ENCODE results near the gene MEGF6.

MEGF6 gene

DNA sequence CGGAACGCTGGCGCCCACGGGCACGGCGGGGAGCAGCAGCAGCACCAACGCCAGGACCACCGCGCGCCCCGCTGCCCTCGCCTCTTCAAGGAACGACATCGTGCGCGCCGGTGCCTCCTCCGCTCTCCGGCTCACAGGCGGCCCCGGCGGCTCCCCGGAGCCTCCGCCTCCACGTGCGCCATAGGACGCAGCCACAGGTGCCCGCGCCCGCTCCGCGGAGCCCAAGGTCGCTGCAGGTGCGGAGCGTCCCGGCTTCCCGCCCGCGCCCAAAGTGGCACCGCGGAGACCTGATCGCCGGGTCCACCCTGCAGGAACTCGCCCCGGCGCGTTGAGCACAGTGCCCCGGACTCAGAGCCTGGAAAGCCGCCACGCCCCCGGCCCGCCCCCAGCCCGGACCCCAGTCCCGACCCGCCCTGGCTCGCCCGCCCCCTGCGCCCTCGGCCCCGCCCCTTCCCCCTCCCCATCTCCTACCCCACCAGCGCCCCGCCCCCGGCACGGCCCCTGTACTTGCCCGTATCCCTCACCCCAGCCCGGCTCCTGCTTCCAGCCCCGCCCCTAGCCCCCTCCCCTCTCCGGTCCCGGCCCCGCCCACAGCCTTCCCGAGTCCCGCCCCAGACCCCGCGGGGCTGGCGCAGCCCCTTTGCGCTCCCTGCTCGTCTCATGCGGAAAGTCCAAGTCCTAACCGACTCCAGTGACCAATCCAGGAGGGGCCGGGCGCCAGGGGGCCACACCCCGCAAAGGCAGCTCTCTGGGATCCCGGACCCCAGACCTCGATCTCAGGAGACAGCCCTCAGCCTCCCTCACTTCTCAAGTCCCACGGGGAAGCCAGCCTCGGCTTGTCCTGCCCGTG lies at the start of gene MEGF6:
TSS of gene MEGF6 (minus strand) at position 339 of the 850 bp plus-strand sequence. CDS start at position 99, 240 bp downstream.
- no peak within 1 kb of the TSS for H3K27ac ChIP-seq (ENCODE audit: poor library complexity, severe bottlenecking)
- no peak for DNase-seq (ENCODE audit: low spot score)
- no peaks in the 10 kb centered on the region for H3K36me3 ChIP-seq (ENCODE audit: low read depth)
- H3K4me1 ChIP-seq (ENCODE audit: insufficient read depth, poor library complexity, severe bottlenecking) = peaks cover 9% of the 10 kb centered on the region
- H3K27me3 ChIP-seq (ENCODE audit: insufficient read depth, poor library complexity, severe bottlenecking) = no peaks in the 10 kb centered on the region
- TF ChIP-seq, protein P1, sequence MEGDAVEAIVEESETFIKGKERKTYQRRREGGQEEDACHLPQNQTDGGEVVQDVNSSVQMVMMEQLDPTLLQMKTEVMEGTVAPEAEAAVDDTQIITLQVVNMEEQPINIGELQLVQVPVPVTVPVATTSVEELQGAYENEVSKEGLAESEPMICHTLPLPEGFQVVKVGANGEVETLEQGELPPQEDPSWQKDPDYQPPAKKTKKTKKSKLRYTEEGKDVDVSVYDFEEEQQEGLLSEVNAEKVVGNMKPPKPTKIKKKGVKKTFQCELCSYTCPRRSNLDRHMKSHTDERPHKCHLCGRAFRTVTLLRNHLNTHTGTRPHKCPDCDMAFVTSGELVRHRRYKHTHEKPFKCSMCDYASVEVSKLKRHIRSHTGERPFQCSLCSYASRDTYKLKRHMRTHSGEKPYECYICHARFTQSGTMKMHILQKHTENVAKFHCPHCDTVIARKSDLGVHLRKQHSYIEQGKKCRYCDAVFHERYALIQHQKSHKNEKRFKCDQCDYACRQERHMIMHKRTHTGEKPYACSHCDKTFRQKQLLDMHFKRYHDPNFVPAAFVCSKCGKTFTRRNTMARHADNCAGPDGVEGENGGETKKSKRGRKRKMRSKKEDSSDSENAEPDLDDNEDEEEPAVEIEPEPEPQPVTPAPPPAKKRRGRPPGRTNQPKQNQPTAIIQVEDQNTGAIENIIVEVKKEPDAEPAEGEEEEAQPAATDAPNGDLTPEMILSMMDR (IDR thresholded peaks at IDR 0.05; ENCODE audit: poor library complexity, severe bottlenecking) = no peak
- peak within 1 kb of the TSS; percentile 20 for H3K4me3 ChIP-seq (ENCODE audit: severe bottlenecking)
- no peaks in the 10 kb centered on the region for H3K9me3 ChIP-seq (ENCODE audit: severe bottlenecking)
- peak; percentile 63 for ATAC-seq (ENCODE audit: low read depth)

DNA sequence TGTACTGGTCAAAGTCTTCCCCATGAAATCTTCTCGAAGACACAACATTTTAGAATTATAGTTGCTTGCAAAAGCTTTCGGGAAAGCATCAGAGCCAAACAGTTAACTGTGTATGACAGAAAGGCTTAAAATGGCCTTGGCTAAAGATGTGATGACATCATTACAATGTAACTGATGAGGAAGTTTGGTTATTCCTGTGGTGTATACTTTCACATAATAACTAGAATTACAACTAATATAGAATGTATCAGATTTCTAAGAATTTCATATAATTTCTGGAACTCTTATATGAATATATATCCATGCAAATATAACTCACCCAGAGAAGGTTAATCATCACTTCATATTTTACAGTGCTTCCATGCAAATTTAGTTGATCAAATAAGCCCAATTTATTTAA lies 49.4 kb upstream of the MEGF6 start:
- H3K27ac ChIP-seq (ENCODE audit: poor library complexity, severe bottlenecking) = no peak overlapping the region
- peaks cover 6% of the 10 kb centered on the region for H3K27me3 ChIP-seq (ENCODE audit: insufficient read depth, poor library complexity, severe bottlenecking)
- H3K9me3 ChIP-seq (ENCODE audit: severe bottlenecking) = no peaks in the 10 kb centered on the region
- H3K4me3 ChIP-seq (ENCODE audit: severe bottlenecking) = no peak overlapping the region
- no peak for DNase-seq (ENCODE audit: low spot score)
- peaks cover 6% of the 10 kb centered on the region for H3K4me1 ChIP-seq (ENCODE audit: insufficient read depth, poor library complexity, severe bottlenecking)
- TF ChIP-seq, protein P1 (IDR thresholded peaks at IDR 0.05; ENCODE audit: poor library complexity, severe bottlenecking) = no peak
- ATAC-seq (ENCODE audit: low read depth) = no peak
- H3K36me3 ChIP-seq (ENCODE audit: low read depth) = no peaks in the 10 kb centered on the region

DNA sequence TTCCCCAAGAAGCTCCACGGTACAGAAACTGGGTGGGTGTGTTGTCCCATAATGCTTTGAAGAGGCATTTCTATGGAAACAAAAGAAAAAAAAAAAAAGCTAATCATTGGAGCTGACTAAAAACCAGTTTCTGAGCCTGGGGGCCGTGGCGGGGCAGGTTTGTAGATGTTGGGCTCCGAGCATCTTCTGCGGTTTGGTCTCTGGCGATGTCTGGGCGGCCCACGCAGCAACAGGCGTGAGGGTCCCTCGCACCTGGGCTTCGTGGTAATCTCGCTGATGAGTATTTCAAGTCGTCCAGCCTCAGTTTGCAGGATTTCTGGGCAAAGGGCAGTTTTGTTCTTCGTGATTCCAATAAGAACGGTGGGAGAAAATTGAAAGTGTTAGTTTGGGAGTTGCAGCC lies 47.8 kb upstream of the MEGF6 start:
- TF ChIP-seq, protein P1 (IDR thresholded peaks at IDR 0.05; ENCODE audit: poor library complexity, severe bottlenecking) = no peak
- Histone ChIP-seq H3K36me3 (ENCODE audit: low read depth) (no peaks in the 10 kb centered on the region), H3K9me3 (ENCODE audit: severe bottlenecking) (no peaks in the 10 kb centered on the region), H3K27me3 (ENCODE audit: insufficient read depth, poor library complexity, severe bottlenecking) (peaks cover 15% of the 10 kb centered on the region), H3K27ac (ENCODE audit: poor library complexity, severe bottlenecking) (no peak overlapping the region), H3K4me1 (ENCODE audit: insufficient read depth, poor library complexity, severe bottlenecking) (no peaks in the 10 kb centered on the region), H3K4me3 (ENCODE audit: severe bottlenecking) (no peak overlapping the region)
- ATAC-seq (ENCODE audit: low read depth) (no peak), DNase-seq (ENCODE audit: low spot score) (no peak)

DNA sequence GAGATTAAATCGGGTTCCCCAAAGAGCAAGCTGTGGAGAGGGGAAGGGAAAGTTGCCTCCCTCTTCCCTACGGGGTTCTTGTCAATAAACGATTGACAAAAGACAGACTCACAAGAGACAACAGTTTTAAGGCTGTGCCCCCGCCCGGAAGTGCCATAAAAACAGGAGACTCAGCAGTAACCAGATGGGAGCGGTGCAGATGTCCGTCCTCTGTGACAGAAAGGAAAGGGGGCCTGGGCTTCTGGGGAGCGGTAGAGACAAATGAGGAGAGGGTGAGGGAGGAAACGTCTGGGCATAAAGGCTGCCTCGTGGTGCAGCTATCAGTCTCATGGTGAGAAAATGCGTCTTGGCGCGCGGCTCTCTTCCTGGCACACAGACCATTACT lies 46.9 kb upstream of the MEGF6 start:
- no peak overlapping the region for H3K4me3 ChIP-seq (ENCODE audit: severe bottlenecking)
- TF ChIP-seq, protein P1 (IDR thresholded peaks at IDR 0.05; ENCODE audit: poor library complexity, severe bottlenecking) = no peak
- H3K9me3 ChIP-seq (ENCODE audit: severe bottlenecking) = no peaks in the 10 kb centered on the region
- ATAC-seq (ENCODE audit: low read depth) = no peak
- H3K4me1 ChIP-seq (ENCODE audit: insufficient read depth, poor library complexity, severe bottlenecking) = no peaks in the 10 kb centered on the region
- H3K27ac ChIP-seq (ENCODE audit: poor library complexity, severe bottlenecking) = no peak overlapping the region
- H3K36me3 ChIP-seq (ENCODE audit: low read depth) = no peaks in the 10 kb centered on the region
- DNase-seq (ENCODE audit: low spot score) = no peak
- H3K27me3 ChIP-seq (ENCODE audit: insufficient read depth, poor library complexity, severe bottlenecking) = peaks cover 24% of the 10 kb centered on the region
